IPS-15b (cell line): ENCODE measurements around the gene NIPBL.

Experiments
- H3K27me3 ChIP-seq: one replicate; pipeline ENCODE4 v1.6.1; 2013; ENCODE audit warnings: low read length; ENCODE audit not compliant: control insufficient read depth, insufficient read depth
- H3K36me3 ChIP-seq: one replicate; pipeline ENCODE4 v1.6.1; 2013; ENCODE audit warnings: low read length; ENCODE audit not compliant: control insufficient read depth, insufficient read depth
- H3K4me1 ChIP-seq: one replicate; pipeline ENCODE4 v1.6.1; 2013; ENCODE audit warnings: mild to moderate bottlenecking, low read length; ENCODE audit not compliant: control insufficient read depth, insufficient read depth
- H3K4me3 ChIP-seq: one replicate; pipeline ENCODE4 v1.5.1; 2013; ENCODE audit warnings: low read depth, low read length
- H3K9ac ChIP-seq: one replicate; pipeline ENCODE4 v1.6.1; 2013; ENCODE audit warnings: low read depth, mild to moderate bottlenecking, low read length
- H3K9me3 ChIP-seq: one replicate; pipeline ENCODE4 v1.6.1; 2013; ENCODE audit warnings: mild to moderate bottlenecking, low read length; ENCODE audit not compliant: control insufficient read depth, insufficient read depth

The NIPBL gene

DNA sequence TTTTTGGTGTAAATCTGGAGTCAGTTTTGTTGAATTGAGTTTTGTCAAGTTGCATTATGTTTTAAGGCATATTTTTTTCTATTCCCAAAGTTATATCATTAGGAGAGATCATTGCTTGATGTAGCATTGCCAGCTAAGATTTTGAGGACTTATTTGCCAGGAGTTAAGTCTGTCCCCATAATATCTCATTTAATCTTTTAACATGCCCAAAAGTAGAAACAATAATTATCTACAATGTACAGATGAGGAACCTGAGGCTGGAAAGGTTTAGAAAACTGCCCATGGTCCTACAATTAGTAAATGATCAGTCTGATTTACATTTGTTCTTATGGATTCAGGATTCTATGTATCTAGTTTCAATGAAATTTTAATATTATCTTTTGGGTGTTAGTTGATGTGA lies 4.7 kb downstream of the NIPBL start:
- Histone ChIP-seq H3K36me3 (peaks cover 7% of the 10 kb centered on the region), H3K9ac (no peak overlapping the region), H3K27me3 (no peaks in the 10 kb centered on the region), H3K9me3 (no peaks in the 10 kb centered on the region), H3K4me1 (peaks cover 9% of the 10 kb centered on the region), H3K4me3 (no peak overlapping the region)

DNA sequence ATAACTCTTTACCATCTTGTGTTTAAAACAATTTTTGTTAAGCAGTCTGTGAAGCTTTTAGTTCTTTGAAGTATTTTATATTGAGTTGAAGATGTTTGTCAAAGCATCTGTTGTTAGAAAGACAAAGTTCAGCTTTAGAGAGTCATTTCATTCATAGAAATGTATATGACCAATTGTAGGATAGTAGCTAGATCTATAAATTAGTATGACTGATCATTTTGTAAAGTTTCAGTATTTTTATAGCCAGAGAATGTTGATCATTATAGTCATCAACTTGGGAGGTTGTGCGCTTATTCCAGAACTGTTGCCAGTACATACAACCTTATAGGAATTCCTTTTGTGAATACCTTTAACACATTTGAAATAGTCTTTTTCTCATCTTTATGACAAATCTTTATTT lies 5.2 kb downstream of the NIPBL start:
- H3K27me3 ChIP-seq: no peaks in the 10 kb centered on the region
- H3K4me3 ChIP-seq: no peak overlapping the region
- H3K9ac ChIP-seq: no peak overlapping the region
- peaks cover 9% of the 10 kb centered on the region for H3K4me1 ChIP-seq
- H3K36me3 ChIP-seq: peaks cover 7% of the 10 kb centered on the region
- no peaks in the 10 kb centered on the region for H3K9me3 ChIP-seq

DNA sequence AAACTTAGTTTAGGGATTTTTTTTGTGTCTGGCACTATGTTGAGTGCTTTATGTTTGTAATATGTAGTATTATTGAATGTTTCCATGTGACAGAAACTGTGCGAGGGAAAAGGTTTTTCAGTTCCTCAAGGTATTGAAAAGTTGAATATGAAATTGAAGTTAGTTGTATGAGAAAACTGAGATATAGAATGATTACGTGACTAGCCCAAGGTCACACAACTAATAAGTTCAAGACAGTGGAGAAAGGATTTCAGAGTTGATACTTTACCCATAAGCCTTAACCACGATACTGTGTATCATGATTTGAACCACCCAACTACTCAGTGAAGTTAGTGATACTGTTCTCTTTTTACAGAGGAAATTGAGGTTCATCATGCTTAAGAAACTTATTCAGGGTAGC lies 5.7 kb downstream of the NIPBL start:
- Histone ChIP-seq H3K4me1 (peaks cover 12% of the 10 kb centered on the region), H3K27me3 (no peaks in the 10 kb centered on the region), H3K9ac (no peak overlapping the region), H3K36me3 (peaks cover 7% of the 10 kb centered on the region), H3K9me3 (no peaks in the 10 kb centered on the region), H3K4me3 (no peak overlapping the region)

DNA sequence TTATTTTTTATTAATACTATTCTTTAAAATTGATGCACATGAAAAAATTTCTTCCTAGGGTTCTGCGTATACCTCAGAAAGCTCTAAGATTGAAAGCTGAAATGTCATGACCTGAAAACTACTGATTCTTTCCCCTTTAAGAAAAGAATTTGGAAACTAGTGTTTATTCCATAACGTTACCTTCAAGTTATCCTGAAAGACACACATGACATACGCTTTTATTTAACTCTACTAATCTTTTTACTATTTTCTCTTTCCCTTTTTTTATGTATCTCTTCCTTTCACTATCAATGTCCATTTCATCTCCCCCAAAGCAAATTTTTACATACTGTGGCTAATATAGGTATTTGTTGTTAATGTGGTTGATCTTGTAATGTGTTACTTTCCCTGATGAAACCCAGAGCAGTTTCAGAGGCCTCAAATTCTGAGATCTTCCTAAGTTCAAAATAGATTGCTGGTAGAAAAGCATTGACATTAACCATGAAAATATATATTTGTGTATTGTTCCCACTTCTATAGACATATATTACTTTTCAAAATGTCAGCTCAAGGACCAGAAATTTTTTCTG lies 7.4 kb downstream of the NIPBL start:
- Histone ChIP-seq H3K4me3 (no peak overlapping the region), H3K4me1 (peaks cover 12% of the 10 kb centered on the region), H3K9me3 (no peaks in the 10 kb centered on the region), H3K27me3 (no peaks in the 10 kb centered on the region), H3K36me3 (peaks cover 7% of the 10 kb centered on the region), H3K9ac (no peak overlapping the region)

DNA sequence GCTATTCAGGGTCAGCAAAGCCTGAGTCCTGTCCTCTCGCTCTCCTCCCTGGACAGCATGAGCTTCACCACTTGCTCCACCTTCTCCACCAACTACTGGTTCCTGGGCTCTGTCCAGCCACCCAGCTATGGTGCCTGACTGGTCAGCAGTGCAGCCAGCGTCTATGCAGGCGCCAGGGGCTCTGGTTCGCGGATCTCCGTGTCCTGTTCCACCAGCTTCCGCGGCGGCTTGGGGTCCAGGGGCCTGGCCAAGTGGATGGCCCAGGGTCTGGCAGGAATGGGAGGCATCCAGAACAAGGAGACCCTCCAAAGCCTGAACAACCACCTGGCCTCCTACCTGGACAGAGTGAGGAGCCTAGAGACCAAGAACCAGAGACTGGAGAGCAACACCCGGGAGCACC lies 8.6 kb downstream of the NIPBL start:
- Histone ChIP-seq H3K4me1 (peaks cover 12% of the 10 kb centered on the region), H3K4me3 (no peak overlapping the region), H3K9me3 (no peaks in the 10 kb centered on the region), H3K27me3 (no peaks in the 10 kb centered on the region), H3K9ac (no peak overlapping the region), H3K36me3 (peaks cover 7% of the 10 kb centered on the region)

DNA sequence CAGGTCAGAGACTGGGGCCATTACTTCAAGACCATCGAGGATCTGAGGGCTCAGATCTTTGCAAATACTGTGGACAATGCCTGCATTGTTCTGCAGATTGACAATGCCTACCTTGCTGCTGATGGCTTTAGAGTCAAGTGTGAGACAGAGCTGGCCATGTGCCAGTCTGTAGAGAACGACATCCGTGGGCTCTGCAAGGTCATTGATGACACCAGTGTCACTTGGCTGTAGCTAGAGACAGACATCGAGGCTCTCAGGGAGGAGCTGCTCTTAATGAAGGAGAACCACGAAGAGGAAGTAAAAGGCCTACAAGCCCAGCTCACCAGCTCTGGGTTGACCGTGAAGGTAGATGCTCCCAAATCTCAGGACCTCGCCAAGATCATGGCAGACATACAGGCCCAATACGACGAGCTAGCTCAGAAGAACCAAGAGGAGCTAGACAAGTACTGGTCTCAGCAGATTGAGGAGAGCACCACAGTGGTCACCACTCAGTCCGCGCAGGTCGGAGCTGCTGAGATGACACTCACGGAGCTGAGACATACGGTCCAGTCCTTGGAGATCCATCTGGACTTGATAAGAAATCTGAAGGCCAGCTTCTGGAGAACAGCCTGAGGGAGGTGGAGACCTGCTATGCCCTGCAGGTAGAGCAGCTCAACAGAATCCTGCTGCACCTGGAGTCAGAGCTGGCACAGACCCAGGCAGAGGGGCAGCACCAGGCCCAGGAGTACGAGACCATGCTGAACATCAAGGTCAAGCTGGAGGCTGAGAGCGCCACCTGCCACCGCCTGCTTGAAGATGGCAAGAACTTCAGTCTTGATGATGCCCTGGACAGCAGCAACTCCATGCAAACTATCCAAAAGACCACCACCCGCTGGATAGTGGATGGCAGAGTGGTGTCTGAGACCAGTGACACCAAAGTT lies 9.3 kb downstream of the NIPBL start:
- peaks cover 11% of the 10 kb centered on the region for H3K4me1 ChIP-seq
- H3K4me3 ChIP-seq: no peak overlapping the region
- no peaks in the 10 kb centered on the region for H3K27me3 ChIP-seq
- H3K9ac ChIP-seq: no peak overlapping the region
- H3K36me3 ChIP-seq: peaks cover 7% of the 10 kb centered on the region
- H3K9me3 ChIP-seq: no peaks in the 10 kb centered on the region

DNA sequence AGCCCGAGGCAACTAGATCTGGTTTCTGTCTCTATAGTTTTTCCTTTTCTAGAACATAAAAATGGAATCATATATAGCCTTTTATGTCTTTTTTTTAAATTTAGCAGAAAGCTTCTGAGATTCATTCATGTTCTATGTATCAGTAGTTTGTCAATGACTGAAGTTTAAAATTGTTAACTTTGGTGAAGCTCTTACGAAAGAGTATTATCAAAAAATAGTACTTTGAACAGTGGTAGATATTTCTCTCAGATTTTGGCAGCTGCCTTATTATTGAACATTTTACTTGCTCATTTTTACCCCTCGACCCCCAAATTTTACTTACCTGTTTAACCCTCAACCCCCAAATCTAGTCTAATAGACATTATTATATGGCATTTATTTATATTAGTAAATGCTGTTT lies 10.2 kb downstream of the NIPBL start:
- H3K4me1 ChIP-seq: peaks cover 7% of the 10 kb centered on the region
- no peak overlapping the region for H3K9ac ChIP-seq
- H3K9me3 ChIP-seq: no peaks in the 10 kb centered on the region
- H3K4me3 ChIP-seq: no peak overlapping the region
- H3K36me3 ChIP-seq: peaks cover 7% of the 10 kb centered on the region
- H3K27me3 ChIP-seq: no peaks in the 10 kb centered on the region

DNA sequence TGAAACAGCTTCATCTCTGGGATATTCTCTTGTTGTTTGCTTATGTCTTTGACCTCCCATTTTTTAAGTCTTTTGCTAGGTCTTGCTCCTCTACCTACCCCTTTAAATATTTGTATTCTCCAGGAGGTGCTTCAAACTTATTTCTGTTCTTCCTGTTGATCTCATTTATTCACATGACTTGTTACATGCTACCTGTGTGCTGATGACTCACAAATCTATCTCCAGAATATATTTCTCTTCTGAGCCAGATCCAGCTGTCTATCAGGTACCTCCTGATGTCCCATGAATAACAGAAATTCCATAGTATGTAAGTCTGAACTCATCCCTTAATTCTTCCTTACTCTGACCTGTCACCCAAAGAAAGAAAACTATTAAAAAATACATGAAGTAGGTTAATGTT lies 11.0 kb downstream of the NIPBL start:
- peaks cover 7% of the 10 kb centered on the region for H3K36me3 ChIP-seq
- peaks cover 5% of the 10 kb centered on the region for H3K4me1 ChIP-seq
- no peak overlapping the region for H3K9ac ChIP-seq
- H3K9me3 ChIP-seq: no peaks in the 10 kb centered on the region
- H3K4me3 ChIP-seq: no peak overlapping the region
- no peaks in the 10 kb centered on the region for H3K27me3 ChIP-seq

DNA sequence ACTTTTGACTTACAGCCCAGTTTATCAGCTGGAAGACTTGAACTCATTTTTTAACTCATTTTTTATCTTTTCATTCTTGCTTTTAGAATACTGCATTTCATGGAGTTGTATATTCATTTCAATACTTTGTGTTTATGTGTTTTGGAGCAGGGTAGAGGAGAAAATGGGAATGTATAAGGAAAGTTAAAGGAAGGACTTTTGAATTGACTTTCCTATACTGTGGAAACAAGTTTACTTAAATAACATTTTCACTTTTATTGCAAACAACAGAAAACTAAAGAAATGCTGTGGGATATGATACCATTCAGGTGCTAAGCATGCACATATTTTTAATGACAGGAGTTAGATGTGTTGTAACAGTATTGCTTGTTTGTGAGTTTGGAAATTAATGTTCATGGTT lies 11.7 kb downstream of the NIPBL start:
- Histone ChIP-seq H3K27me3 (no peaks in the 10 kb centered on the region), H3K36me3 (peaks cover 7% of the 10 kb centered on the region), H3K4me3 (no peak overlapping the region), H3K4me1 (peaks cover 3% of the 10 kb centered on the region), H3K9ac (no peak overlapping the region), H3K9me3 (no peaks in the 10 kb centered on the region)

DNA sequence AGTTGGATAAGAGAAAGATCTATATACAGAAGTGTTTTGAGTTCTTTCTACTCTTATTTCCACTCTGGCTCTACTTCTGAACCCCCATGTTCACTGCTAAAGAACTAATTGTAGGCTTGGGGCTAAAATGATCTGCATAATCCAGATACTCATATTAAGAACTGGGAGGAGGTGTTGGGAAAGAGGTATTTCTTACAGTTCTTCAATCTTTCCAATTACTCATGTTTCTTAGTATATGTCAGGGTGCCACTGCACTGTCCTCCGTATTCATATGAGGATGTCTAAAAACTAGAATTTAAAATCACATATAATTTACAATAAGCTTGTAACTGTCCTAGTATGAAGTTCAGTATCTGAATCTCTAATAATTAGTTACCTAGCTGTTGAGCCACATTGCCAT lies 12.7 kb downstream of the NIPBL start:
- peaks cover 7% of the 10 kb centered on the region for H3K36me3 ChIP-seq
- H3K27me3 ChIP-seq: no peaks in the 10 kb centered on the region
- no peak overlapping the region for H3K9ac ChIP-seq
- no peak overlapping the region for H3K4me3 ChIP-seq
- H3K9me3 ChIP-seq: no peaks in the 10 kb centered on the region
- peaks cover 3% of the 10 kb centered on the region for H3K4me1 ChIP-seq

DNA sequence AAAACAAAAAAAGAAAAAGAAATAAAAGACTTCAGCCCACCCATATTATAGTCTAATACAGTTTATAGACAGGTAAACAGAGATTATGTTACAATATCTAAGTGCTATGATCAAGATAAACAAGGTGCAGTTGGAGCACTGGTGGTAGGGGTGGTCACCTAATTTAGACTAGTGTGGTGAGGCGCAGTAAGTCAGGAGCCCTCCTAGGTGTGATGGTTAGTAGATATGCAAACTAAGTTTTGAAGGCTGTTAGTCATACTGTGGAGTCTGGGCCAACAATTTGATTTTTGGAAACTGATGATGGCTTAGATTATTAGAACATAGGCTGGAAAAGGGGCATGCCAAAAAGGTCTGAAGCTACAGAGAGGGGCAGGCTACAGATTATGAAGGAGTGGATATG lies 14.7 kb downstream of the NIPBL start:
- Histone ChIP-seq H3K9me3 (no peaks in the 10 kb centered on the region), H3K9ac (no peak overlapping the region), H3K36me3 (no peaks in the 10 kb centered on the region), H3K4me1 (peaks cover 3% of the 10 kb centered on the region), H3K4me3 (no peak overlapping the region), H3K27me3 (no peaks in the 10 kb centered on the region)
